HCT116 (cell line): Measurements from ENCODE around the gene CDH23. TPM values are rescaled to one million over a fixed set of nuclear protein-coding genes. Genes with fewer than 3 reads are reported as not detected.

ENCODE experiments used
- ATAC-seq: fragments of 200-7000 bp; cut with Tn5 transposase; 2 replicates; pipeline ENCODE4 v1.9.1; 2020; ENCODE audit warnings: mild to moderate bottlenecking, moderate library complexity
- BruUV-seq: library from RNA; stranded (reverse); fragments of 400-500 nt; replicated peaks from 2 replicates; lab custom pipeline; 2021; lab: Mats Ljungman, UMichigan
- CTCF ChIA-PET: fragments of 300-600 bp; sonication (Branson Sonifier 250); formaldehyde crosslinking; loops from one replicate; lab custom pipeline; 2021; ENCODE audit warnings: antibody characterized with exemption; lab: Charles Lee
- POLR2A ChIA-PET: fragments of 300-600, 350-600 bp; sonication (Branson Sonifier 250); formaldehyde crosslinking; loops from one replicate; lab custom pipeline; 2021; ENCODE audit warnings: antibody characterized with exemption; lab: Charles Lee
- RAD21 ChIA-PET, 2 experiments: fragments of 300-600 bp; sonication (Branson Sonifier 250); formaldehyde crosslinking; loops; one replicate each; lab custom pipeline; 2023; ENCODE audit warnings: low total read pairs in 2 of 2; ENCODE audit not compliant: uncharacterized antibody in 2 of 2, unreplicated experiment in 2 of 2, low non-redundant PET in 1 of 2; lab: Charles Lee
- DNase-seq: peaks from one replicate; pipeline ENCODE4 v3.0.0-alpha.2; 2010; ENCODE audit warnings: low read depth, low spot score
- H2AFZ ChIP-seq: fragments of 200-600 bp; shearing (Covaris generic), sonication (generic); 2 replicates; pipeline ENCODE4 v1.6.1; 2017; ENCODE audit warnings: low read depth, mixed run types, mixed read lengths, antibody characterized with exemption, low read length; ENCODE audit not compliant: poor library complexity, severe bottlenecking
- H3K27ac ChIP-seq: 2 replicates; pipeline ENCODE4 v1.5.1; 2012; ENCODE audit warnings: low read depth, low read length
- H3K27me3 ChIP-seq: fragments of 200-600 bp; sonication (generic); 2 replicates; pipeline ENCODE4 v1.6.1; 2016; ENCODE audit warnings: mixed run types, low read length, mixed read lengths; ENCODE audit not compliant: insufficient read depth
- H3K36me3 ChIP-seq, 2 experiments: fragments of 200-500 bp in 1 of 2; fragments of 200-600 bp in 1 of 2; sonication (Bioruptor generic) in 1 of 2; sonication (generic) in 1 of 2; 2 replicates each; pipeline versions ENCODE4 v1.5.1 to v1.6.1; 2014 to 2016; ENCODE audit warnings: low read length in 2 of 2, inconsistent platforms in 1 of 2, mixed read lengths in 1 of 2, mixed run types in 1 of 2; ENCODE audit not compliant: insufficient read depth in 2 of 2, control insufficient read depth in 1 of 2
- H3K4me1 ChIP-seq, 2 experiments: fragments of 200-600 bp in 1 of 2; sonication (generic) in 1 of 2; 2 replicates each; pipeline versions ENCODE4 v1.5.1 to v1.6.1; 2012 to 2017; ENCODE audit warnings: low read length in 2 of 2, inconsistent platforms in 1 of 2, mild to moderate bottlenecking in 1 of 2, mixed read lengths in 1 of 2, mixed run types in 1 of 2, moderate library complexity in 1 of 2; ENCODE audit not compliant: insufficient read depth in 2 of 2, control insufficient read depth in 1 of 2
- H3K4me2 ChIP-seq: fragments of 200-600 bp; sonication (generic); 2 replicates; pipeline ENCODE4 v1.6.1; 2017; ENCODE audit warnings: mixed run types, low read length, mixed read lengths
- H3K4me3 ChIP-seq, 2 experiments: fragments of 200-600 bp in 1 of 2; sonication (generic) in 1 of 2; replicated peaks in 1 of 2; 2 replicates each; pipeline ENCODE4 v1.5.1; 2011 to 2016; ENCODE audit warnings: low read length in 2 of 2, control low read depth in 1 of 2, low read depth in 1 of 2, mild to moderate bottlenecking in 1 of 2, mixed read lengths in 1 of 2, mixed run types in 1 of 2
- H3K79me2 ChIP-seq: fragments of 200-600 bp; sonication (generic); 2 replicates; pipeline ENCODE4 v1.6.1; 2017; ENCODE audit warnings: mild to moderate bottlenecking, mixed run types, low read length, moderate library complexity, mixed read lengths; ENCODE audit not compliant: insufficient read depth
- H3K9ac ChIP-seq: fragments of 200-600 bp; sonication (generic); 2 replicates; pipeline ENCODE4 v1.6.1; 2016; ENCODE audit warnings: low read length, mixed read lengths
- H3K9me2 ChIP-seq: fragments of 200-600 bp; sonication (generic), shearing (Covaris generic); 2 replicates; pipeline ENCODE4 v1.6.1; 2017; ENCODE audit warnings: mixed run types, mild to moderate bottlenecking, moderate library complexity; ENCODE audit not compliant: insufficient read depth
- H3K9me3 ChIP-seq, 2 experiments: fragments of 200-500 bp in 1 of 2; fragments of 200-600 bp in 1 of 2; sonication (Bioruptor generic) in 1 of 2; sonication (generic) in 1 of 2; 2 replicates each; pipeline ENCODE4 v1.6.1; 2014 to 2017; ENCODE audit warnings: low read length in 2 of 2, mixed read lengths in 2 of 2, inconsistent platforms in 1 of 2, low read depth in 1 of 2, mild to moderate bottlenecking in 1 of 2, mixed run types in 1 of 2, moderate library complexity in 1 of 2; ENCODE audit not compliant: control insufficient read depth in 1 of 2, insufficient read depth in 1 of 2
- H4K20me1 ChIP-seq: fragments of 200-600 bp; sonication (generic), shearing (Covaris generic); 2 replicates; pipeline ENCODE4 v1.6.1; 2017; ENCODE audit warnings: mixed run types, mild to moderate bottlenecking, moderate library complexity; ENCODE audit not compliant: insufficient read depth
- ELF1 ChIP-seq: IDR thresholded peaks from 2 replicates; pipeline ENCODE4 v1.6.1; 2012; ENCODE audit warnings: low read depth, borderline replicate concordance
- EZH2phosphoT487 ChIP-seq: fragments of 200-600 bp; IDR thresholded peaks from 2 replicates; pipeline ENCODE4 v1.6.1; 2018; ENCODE audit warnings: antibody characterized with exemption, borderline replicate concordance
- FOSL1 ChIP-seq: IDR thresholded peaks from 2 replicates; pipeline ENCODE4 v1.6.1; 2012; ENCODE audit warnings: low read depth
- JUND ChIP-seq: IDR thresholded peaks from 2 replicates; pipeline ENCODE4 v1.6.1; 2012
- POLR2AphosphoS5 ChIP-seq: IDR thresholded peaks from 2 replicates; pipeline ENCODE4 v1.6.1; 2011; ENCODE audit warnings: mild to moderate bottlenecking, low read depth, low read length, moderate library complexity
- SIN3A ChIP-seq: IDR thresholded peaks from 2 replicates; pipeline ENCODE4 v1.6.1; 2012; ENCODE audit warnings: low read depth
- SP1 ChIP-seq: IDR thresholded peaks from 2 replicates; pipeline ENCODE4 v1.6.1; 2012; ENCODE audit warnings: low read depth
- YY1 ChIP-seq: IDR thresholded peaks from 2 replicates; pipeline ENCODE4 v1.6.1; 2011; ENCODE audit warnings: low read length, low read depth, moderate library complexity, mild to moderate bottlenecking; ENCODE audit not compliant: insufficient replicate concordance; ENCODE audit errors: extremely low read depth
- intact Hi-C: fragments of 100-400 bp; cut with micrococcal nuclease; formaldehyde crosslinking; loops from 2 replicates; pipeline ENCODE4 v1.10.0; 2022
- total RNA-seq: library from RNA; stranded (reverse); gene quantifications from one replicate; pipeline ENCODE4 v1.2.1, GENCODE V29; 2021; ENCODE audit not compliant: unreplicated experiment

CDH23 gene
- total RNA-seq, 1 experiment from 2014 or later, result not detected

GRCh38 chr10:71719464-71720201, 322.9 kb downstream of the CDH23 start, which contains the start of gene C10orf105:
C10orf105 (minus strand) TSS chr10:71719778; CDS start chr10:71716337, 3,441 bp downstream.
- BruUV-seq, result no TSS peak
- CTCF ChIA-PET, result interaction anchor here (1.2 to 1.5 kb wide), 4 partner anchors 10 to 23 kb away, joined by 3 to 4 read pairs (median 4); no protein-coding TSS in a partner anchor
- H3K9ac ChIP-seq, result no peak within 1 kb of the TSS
- RAD21 ChIA-PET, result no interaction called here
- ATAC-seq (no peak), DNase-seq (no peak)
- H3K79me2 ChIP-seq, result no peaks in the 10 kb centered on the region
- H3K27me3 ChIP-seq, result no peaks in the 10 kb centered on the region
- no peak within 1 kb of the TSS for H3K27ac ChIP-seq
- intact Hi-C loops, result no loop called here
- no peak within 1 kb of the TSS for H3K4me2 ChIP-seq
- no peaks in the 10 kb centered on the region for H3K36me3 ChIP-seq
- no peak within 1 kb of the TSS for H2AFZ ChIP-seq
- no peaks in the 10 kb centered on the region for H3K9me3 ChIP-seq
- no peaks in the 10 kb centered on the region for H4K20me1 ChIP-seq
- POLR2A ChIA-PET, result no interaction called here
- H3K4me1 ChIP-seq, result no peaks in the 10 kb centered on the region
- no peaks in the 10 kb centered on the region for H3K9me2 ChIP-seq
- no peak within 1 kb of the TSS for H3K4me3 ChIP-seq
- TF ChIP-seq SP1, result no peak

- H3K4me2 ChIP-seq, result no peak overlapping the region
- no TSS peak for BruUV-seq
- H3K4me3 ChIP-seq, result no peak overlapping the region
- POLR2A ChIA-PET, result no interaction called here
- H3K9me2 ChIP-seq, result no peaks in the 10 kb centered on the region
- TF ChIP-seq ELF1, result no peak
- TF ChIP-seq POLR2AphosphoS5, result no peak
- no peak for TF ChIP-seq JUND
- TF ChIP-seq YY1, result no peak
- no peak for TF ChIP-seq FOSL1
- TF ChIP-seq SIN3A, result no peak
- no peak for TF ChIP-seq EZH2phosphoT487
- no peaks in the 10 kb centered on the region for H3K36me3 ChIP-seq
- no peak overlapping the region for H3K9ac ChIP-seq
- no peak overlapping the region for H2AFZ ChIP-seq
- H3K27me3 ChIP-seq, result no peaks in the 10 kb centered on the region
- intact Hi-C loops, result no loop called here
- CTCF ChIA-PET, result interaction anchor here (1.2 to 1.4 kb wide), 2 partner anchors 12 to 24 kb away, joined by 4 read pairs; no protein-coding TSS in a partner anchor
- H4K20me1 ChIP-seq, result no peaks in the 10 kb centered on the region
- RAD21 ChIA-PET, result no interaction called here
- H3K79me2 ChIP-seq, result no peaks in the 10 kb centered on the region
- ATAC-seq (no peak), DNase-seq (no peak)
- no peak overlapping the region for H3K27ac ChIP-seq
- no peaks in the 10 kb centered on the region for H3K4me1 ChIP-seq
- no peaks in the 10 kb centered on the region for H3K9me3 ChIP-seq
These were observed 323.6 kb downstream of the CDH23 start for GRCh38 chr10:71720288-71720687.
